SH-SY5Y (cell line): ENCODE data around the gene P2RX6.

Experiments
- GATA2 ChIP-seq: IDR thresholded peaks from 2 replicates; pipeline ENCODE4 v1.6.1; 2011; ENCODE audit warnings: mild to moderate bottlenecking, low read depth, low read length
- GATA3 ChIP-seq: IDR thresholded peaks from 2 replicates; pipeline ENCODE4 v1.6.1; 2011; ENCODE audit warnings: low read depth, mild to moderate bottlenecking, low read length, moderate library complexity

The P2RX6 gene

DNA sequence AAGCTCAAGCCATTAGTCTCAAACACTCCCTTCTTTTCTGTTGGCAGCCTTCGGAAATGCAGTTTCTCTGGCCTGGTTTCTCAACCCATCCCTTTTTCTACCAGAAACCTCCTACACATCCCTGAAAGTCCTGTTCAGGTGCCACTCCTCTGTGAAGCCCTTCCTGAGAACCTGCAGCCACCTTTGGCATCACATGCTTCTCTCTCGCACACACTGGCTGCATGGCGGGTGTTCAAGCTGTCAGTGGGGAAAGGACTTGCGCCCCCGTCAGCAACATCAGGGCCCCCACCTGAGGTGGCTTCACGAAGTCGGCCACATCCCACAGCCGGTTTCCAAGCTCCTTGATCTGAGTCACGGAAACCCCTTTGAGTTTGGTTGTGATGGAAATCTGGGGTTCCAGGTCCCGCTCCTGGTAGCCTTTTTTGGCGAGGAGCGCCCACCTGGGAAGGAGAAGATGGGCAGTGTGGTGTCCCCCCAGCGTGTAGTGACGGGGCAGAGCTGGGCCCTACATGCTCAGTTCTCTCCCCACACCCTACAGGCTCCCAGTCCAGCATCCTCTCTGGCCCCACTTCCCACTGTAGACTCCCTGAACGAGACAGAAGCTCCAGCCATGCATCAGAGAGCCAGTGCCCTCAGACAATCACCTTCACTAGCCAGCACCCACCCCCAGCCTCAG, 29.0 kb downstream of the P2RX6 start:
- TF ChIP-seq GATA3: no peak
- no peak for TF ChIP-seq GATA2

GRCh38 chr22:21044931-21045584, 30.1 kb downstream of the P2RX6 start:
- TF ChIP-seq GATA2: no peak
- TF ChIP-seq GATA3: no peak

DNA sequence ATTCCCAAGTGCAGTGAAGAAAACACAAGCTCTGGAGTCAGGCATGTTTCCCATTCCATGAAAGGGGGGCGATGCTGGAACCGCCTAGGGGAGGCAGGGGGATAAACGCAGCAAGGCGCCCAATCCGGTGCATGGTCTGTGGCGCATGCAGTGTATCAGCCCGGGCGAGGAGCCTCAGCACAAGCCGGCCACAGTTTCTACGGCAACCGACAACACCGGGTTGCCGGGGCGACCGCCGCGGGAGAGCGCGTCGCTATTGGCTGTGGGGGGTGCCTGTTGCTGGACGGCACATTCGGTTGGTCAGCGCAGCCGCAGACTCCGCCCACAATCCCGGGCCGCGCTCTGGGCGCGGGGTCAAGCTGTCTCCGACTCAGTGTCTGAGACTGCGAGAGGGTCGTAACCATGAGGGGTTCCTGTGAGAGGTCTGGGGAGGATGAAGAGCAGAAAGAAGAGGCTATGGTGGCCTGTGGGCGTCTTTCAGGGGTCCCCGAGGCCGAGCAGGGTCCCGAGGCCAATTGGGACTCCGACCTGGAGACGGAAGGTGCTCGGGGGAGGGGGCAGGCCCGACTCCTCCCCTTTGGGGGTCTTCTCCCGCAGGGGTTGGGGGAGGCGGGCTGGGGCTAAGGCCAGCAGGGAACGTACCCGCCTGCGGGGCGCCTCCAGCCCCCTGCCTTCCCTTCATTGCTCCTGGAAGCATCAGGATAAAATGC, 30.8 kb downstream of the P2RX6 start, which contains the start of gene LRRC74B:
LRRC74B (plus strand) TSS at position 362 of the 710 bp plus-strand sequence; CDS start at position 403, 41 bp downstream.
- TF ChIP-seq GATA3 (no peak), GATA2 (no peak)

DNA sequence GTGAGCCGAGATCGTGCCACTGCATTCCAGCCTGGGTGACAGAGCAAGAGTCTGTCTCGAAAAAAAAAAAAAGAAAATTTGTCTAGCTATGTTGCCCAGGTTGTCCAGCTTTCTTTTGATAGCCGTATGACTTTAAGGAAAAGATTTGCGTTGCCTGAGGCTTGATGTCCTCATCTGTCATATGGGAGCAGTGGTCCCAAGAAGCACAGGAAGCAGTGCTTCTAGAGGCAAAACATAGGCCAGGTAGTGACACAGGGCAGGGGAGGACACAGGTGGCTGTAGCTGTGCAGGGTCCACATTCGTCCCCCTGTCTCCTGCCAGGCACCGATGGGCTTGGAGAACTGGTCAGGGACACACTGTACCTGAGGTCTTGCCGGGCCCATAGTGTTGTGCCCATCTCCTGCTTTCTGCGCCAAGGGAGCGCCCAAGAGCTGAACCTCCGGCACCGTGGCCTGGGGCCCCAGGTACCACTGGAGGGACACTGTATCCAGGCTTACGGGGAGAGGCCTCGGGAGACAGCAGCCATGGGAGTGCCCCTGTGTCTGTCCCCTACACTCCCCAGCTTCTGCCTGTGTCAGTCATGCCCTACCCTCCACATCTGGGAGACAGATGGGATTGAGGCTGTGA, 32.2 kb downstream of the P2RX6 start:
- TF ChIP-seq GATA2 (no peak), GATA3 (no peak)

- no peak for TF ChIP-seq GATA2
- no peak for TF ChIP-seq GATA3
Observed at GRCh38 chr22:21047730-21048129, 32.8 kb downstream of the P2RX6 start.

DNA sequence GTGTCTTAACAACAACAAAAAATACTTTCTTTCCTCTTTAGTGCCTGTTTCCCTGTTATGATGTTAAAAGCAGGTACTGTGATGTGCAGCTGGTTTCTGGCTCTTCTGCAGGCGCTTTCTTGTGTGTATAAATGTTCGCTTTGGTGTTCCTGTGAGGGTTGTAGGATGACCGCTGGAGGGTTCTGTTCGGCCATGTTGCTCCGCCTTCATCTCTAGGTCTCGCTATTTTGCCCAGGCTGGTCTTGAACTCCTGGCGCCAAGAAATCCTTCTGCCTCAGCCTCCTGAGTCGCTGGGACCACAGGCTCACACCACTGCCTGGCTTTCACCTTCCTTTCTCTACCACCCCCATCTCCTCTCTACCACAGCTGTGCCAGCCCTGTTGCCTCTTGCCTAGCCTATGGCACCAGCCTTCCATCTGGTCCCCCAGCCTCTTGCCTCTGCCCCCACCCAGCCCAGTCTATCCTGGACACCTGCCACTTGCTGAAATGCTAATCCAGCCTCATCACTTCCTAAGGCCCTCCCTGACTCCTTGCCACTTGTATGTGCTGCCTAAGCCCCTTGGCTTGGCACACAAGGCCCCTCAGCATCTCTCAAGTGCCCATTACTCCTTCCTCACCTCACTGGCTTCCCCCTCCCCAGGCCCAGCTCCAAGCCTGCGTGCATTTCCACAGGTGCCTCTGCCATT, 36.3 kb downstream of the P2RX6 start:
- TF ChIP-seq GATA2 (no peak), GATA3 (no peak)

- TF ChIP-seq GATA2 (no peak), GATA3 (no peak)
Observed at GRCh38 chr22:21051831-21052400, 37.0 kb downstream of the P2RX6 start.

- TF ChIP-seq GATA2 (no peak), GATA3 (no peak)
Observed at GRCh38 chr22:21052715-21053459, 37.9 kb downstream of the P2RX6 start.

DNA sequence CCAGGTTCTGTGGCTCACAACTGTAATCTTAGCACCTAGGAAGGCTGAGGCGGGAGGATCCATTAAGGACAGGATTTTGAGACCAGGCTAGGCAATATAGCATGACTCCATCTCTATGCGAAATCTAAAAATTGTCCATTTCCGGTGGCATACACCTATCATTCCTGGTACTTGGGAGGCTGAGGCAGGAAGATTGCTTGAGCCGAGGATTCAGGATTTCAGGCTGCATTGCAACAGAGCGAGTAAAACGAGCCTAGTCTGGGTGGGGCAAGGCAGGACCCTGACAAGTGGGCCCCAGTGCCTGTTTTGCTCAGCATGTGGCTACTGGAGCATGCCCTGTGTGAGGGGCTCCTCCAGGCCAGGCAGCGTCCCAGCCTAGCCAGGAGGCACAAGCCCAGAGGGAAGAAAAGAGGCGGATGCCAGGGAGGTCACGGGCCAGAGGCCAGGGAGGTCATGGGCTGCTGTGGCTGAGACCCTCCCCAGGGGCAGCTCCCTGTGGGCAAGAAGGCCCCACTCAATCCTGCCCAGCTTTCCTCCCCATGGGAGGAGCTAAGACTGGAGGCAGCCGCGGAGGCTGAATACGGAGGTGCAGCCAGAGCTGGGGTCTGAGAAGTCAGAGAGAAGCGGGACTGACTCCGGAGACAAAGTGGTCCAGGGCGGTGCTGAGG, 39.2 kb downstream of the P2RX6 start:
- TF ChIP-seq GATA3: no peak
- no peak for TF ChIP-seq GATA2

DNA sequence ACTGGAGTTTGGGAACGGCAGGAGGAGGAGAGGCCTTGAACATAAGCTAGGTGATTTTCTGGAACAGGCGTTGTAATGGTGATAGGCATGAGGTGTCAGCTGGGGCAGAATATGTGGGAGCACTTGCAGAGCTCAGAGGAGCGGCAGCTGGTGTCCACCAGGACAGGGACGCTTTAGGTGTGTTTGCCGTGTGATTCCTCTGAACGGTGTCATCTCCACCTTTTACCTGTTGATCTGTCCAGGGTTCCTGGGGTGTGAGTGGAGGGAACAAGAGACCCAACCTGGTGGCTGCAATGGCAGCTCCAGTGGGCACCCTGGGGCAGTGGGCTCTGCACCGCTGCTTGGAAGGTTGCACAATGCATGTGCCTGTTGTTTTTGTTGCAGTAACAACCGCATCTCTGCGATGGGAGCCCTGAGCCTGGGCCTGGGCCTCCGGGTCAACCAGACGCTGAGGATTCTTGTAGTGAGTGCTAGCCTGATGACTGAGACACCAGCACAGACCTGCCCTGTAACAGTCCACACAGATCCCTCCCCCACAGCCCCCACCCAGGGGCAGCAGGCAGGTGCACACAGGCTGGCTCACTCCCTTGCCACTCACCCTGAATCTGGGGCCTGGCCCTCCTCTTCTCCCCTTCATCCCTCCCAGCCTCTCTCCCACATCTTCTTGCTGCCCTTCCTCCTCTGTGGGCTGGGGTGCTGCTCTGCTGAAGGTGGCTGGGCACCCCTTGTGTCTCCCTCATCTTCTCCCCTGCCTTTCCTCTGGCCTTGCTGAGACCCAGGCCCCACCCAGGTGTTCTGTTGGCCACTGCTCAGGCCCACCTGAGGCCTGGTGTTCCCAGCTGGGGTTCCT, 40.0 kb downstream of the P2RX6 start:
- TF ChIP-seq GATA2 (no peak), GATA3 (no peak)

DNA sequence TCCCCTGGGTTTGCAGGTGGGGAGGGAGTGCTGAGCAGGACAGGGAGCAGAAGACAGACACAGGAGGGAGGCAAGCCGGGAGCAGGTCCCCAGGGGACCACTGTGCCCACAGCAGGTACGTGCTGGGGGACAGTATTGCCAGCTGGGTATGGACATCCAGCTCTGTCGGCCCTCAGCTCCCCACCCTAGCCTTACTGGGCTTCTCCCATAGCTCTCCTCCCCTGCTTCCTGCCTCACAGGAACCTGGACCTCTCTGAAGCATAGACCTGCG, 40.5 kb downstream of the P2RX6 start:
- TF ChIP-seq GATA3 (no peak), GATA2 (no peak)

DNA sequence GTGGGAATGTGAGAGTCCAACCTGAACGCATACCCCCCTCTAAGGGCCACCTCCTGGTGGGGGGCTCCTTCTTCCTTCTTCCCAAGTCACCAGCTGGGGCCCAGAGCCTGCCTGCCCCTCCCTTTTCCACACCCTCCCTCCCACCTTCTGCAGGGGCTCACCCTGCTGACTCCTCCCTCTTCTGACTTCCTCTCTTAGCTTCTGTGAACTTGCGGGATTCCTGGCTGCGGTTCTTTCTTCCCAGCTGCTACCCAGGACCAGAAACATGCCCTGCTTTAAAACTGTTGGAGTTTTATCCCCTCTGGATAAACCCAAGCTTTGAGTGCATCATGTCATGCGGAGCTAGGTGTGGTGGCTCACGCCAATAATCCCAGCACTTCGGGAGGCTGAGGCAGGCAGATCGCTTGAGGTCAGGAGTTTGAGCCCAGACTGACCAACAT, 40.9 kb downstream of the P2RX6 start:
- TF ChIP-seq GATA2 (no peak), GATA3 (no peak)
